ENCODE measurements around the gene CDCA5.

DNA sequence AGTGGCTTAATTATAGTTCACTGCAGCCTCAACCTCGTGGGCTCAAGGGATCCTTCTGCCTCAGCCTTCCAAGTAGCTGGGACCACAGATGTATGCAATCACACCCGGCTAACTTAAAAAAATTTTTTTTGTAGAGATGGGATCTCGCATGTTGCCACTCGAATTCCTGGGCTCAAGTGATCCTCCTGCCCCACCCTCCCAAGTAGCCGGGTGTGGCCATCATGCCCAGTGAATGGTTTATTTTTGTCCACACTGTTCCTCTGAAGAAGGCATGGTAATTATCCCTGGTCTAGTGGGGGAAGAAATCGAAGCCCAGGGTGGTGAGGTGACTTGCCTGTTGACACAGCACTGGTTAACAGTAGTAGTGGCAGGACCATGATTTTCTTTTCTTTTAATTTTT, 40.9 kb downstream of the CDCA5 start:
- TF ChIP-seq, protein P1, sequence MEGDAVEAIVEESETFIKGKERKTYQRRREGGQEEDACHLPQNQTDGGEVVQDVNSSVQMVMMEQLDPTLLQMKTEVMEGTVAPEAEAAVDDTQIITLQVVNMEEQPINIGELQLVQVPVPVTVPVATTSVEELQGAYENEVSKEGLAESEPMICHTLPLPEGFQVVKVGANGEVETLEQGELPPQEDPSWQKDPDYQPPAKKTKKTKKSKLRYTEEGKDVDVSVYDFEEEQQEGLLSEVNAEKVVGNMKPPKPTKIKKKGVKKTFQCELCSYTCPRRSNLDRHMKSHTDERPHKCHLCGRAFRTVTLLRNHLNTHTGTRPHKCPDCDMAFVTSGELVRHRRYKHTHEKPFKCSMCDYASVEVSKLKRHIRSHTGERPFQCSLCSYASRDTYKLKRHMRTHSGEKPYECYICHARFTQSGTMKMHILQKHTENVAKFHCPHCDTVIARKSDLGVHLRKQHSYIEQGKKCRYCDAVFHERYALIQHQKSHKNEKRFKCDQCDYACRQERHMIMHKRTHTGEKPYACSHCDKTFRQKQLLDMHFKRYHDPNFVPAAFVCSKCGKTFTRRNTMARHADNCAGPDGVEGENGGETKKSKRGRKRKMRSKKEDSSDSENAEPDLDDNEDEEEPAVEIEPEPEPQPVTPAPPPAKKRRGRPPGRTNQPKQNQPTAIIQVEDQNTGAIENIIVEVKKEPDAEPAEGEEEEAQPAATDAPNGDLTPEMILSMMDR (IDR thresholded peaks at IDR 0.05; ENCODE audit: low read depth, low read length), result no peak
- no peak for TF ChIP-seq EZH2phosphoT487 (IDR thresholded peaks at IDR 0.05; ENCODE audit: low read depth)

Data from OCI-LY3 (cell line).